ENCODE results near the gene NINJ1. TPM values are rescaled to one million over a fixed set of nuclear protein-coding genes. Genes with fewer than 3 reads are reported as not detected.

Gene NINJ1
- total and polyA plus RNA-seq, 2 donors (not counting 3 experiments of a cell fraction or from before 2014, with no cell fraction given), result 31.5 to 57.7 TPM

DNA sequence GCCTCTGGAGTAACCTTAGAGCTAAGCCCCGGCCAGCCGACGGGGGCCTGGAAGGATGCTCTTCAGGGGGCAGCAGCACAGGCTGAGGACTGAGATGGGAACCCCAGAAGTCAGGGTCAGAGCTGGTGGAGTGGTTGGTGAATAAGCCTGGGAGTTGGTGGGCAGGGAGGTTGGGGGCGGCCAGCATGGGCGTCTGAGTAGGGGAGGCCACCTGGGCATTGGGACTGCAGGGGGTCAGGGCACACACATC lies 14.4 kb downstream of the NINJ1 start:
- no peak overlapping the region for H3K9ac ChIP-seq (replicated peaks; ENCODE audit: extremely low read depth, insufficient read depth, low read length)
- no peak overlapping the region for H2AFZ ChIP-seq (ENCODE audit: low read depth, low read length)
- POLR2A ChIA-PET, result interaction anchor here (1.2 to 3.4 kb wide), 3 partner anchors 10 to 14 kb away, joined by 3 to 11 read pairs (median 9); partner anchors contain the start of gene NINJ1
- no TSS peak for BruUV-seq (replicated peaks)
- H3K9me3 ChIP-seq (replicated peaks; ENCODE audit: control insufficient read depth, insufficient read depth, low read length), result no peaks in the 10 kb centered on the region
- no peak overlapping the region for H3K27ac ChIP-seq (ENCODE audit: insufficient read depth, low read depth, low read length)
- no peaks in the 10 kb centered on the region for H3K9me1 ChIP-seq (replicated peaks; ENCODE audit: control insufficient read depth, extremely low read depth, insufficient read depth, low read length)
- FAIRE-seq (no peak), DNase-seq (ENCODE audit: low read depth, low spot score) (no peak)
- H3K4me2 ChIP-seq (ENCODE audit: insufficient read depth, low read length), result no peak overlapping the region
- TF ChIP-seq POLR2AphosphoS5 (IDR thresholded peaks at IDR 0.05; ENCODE audit: insufficient read depth, low read depth, low read length) (no peak), MYC (IDR thresholded peaks at IDR 0.05; ENCODE audit: low read depth, low read length) (no peak), JUN (IDR thresholded peaks at IDR 0.05; ENCODE audit: borderline replicate concordance, insufficient read depth, insufficient read length, low read depth) (no peak), FOS (IDR thresholded peaks at IDR 0.05; ENCODE audit: borderline replicate concordance, insufficient read depth, low read length) (no peak)
- H3K27me3 ChIP-seq (ENCODE audit: control insufficient read depth in 2 of 2, insufficient read depth in 2 of 2, low read length in 2 of 2), result no peaks in the 10 kb centered on the region
- H3K79me2 ChIP-seq (ENCODE audit: control insufficient read depth, insufficient read depth, low read length), result no peaks in the 10 kb centered on the region
- CTCF ChIA-PET, result interaction anchor here (0.8 to 6.2 kb wide), 13 partner anchors 11 to 447 kb away, joined by 3 to 70 read pairs (median 10); partner anchors contain the start of genes CARD19 and NINJ1
- H3K36me3 ChIP-seq (ENCODE audit: control insufficient read depth in 2 of 2, extremely low read depth in 1 of 2, insufficient read depth in 2 of 2, low read length in 2 of 2), result peaks cover 0 to 11% of the 10 kb centered on the region in 2 experiments
- H3K4me3 ChIP-seq (replicated peaks in 1 of 3; ENCODE audit: insufficient read depth in 1 of 3, low read depth in 1 of 3, low read length in 3 of 3), result no peak overlapping the region
- dilution Hi-C loops (cut with MboI; ENCODE audit: extremely low pct_ligation_motif_present, low sequenced_read_pairs) (no loop called here), intact Hi-C loops (cut with micrococcal nuclease) (no loop called here)
- no peaks in the 10 kb centered on the region for H4K20me1 ChIP-seq (replicated peaks; ENCODE audit: control insufficient read depth, extremely low read depth, insufficient read depth, low read length)
- peaks cover 10% of the 10 kb centered on the region for H3K4me1 ChIP-seq (ENCODE audit: control insufficient read depth, extremely low read depth, insufficient read depth, low read length)

DNA sequence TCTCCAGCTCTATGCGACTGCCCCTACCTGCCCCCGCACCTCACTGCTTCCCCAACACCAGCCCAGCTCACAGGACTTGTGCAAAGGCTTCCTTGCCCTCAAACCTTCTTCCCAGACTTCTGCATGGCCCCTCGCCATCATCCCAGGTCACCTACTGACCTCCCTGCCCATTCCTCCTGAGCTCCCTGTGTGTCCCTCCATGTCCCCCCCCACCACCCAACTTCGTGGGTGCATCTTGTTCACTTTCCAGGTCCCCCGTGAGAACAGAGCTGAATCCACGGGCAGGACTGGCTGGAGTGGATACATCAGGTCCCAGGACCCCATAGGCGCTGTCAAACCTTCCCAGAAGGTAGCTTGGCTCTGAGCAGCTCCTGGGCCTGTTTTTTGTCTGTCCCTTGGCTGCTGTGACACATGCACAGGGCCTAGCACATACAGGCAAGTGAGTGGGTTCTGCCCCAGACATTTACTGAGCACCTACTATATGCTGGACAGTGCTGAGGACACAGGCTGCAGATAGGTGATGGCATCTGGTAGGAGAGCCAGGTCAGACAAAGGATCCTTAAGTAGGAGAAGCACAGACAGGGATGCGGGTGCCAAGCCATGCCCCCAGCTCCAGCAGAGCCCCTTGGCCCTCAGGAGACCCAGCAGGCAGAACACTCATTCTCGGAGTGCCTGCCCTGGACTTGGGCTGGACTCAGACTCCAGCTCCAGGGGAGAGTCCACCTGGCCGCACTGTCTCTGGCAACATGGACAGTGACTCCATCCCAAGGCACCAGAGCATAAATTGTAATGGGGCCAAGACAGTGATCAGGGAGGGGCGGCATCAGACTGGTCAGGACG lies 15.0 kb downstream of the NINJ1 start:
- Histone ChIP-seq H3K9ac (replicated peaks; ENCODE audit: extremely low read depth, insufficient read depth, low read length) (no peak overlapping the region), H3K9me3 (replicated peaks; ENCODE audit: control insufficient read depth, insufficient read depth, low read length) (no peaks in the 10 kb centered on the region), H4K20me1 (replicated peaks; ENCODE audit: control insufficient read depth, extremely low read depth, insufficient read depth, low read length) (no peaks in the 10 kb centered on the region), H3K27ac (ENCODE audit: insufficient read depth, low read depth, low read length) (no peak overlapping the region), H3K4me2 (ENCODE audit: insufficient read depth, low read length) (no peak overlapping the region), H3K9me1 (replicated peaks; ENCODE audit: control insufficient read depth, extremely low read depth, insufficient read depth, low read length) (no peaks in the 10 kb centered on the region), H2AFZ (ENCODE audit: low read depth, low read length) (no peak overlapping the region), H3K79me2 (ENCODE audit: control insufficient read depth, insufficient read depth, low read length) (no peaks in the 10 kb centered on the region), H3K4me3 (replicated peaks in 1 of 3; ENCODE audit: insufficient read depth in 1 of 3, low read depth in 1 of 3, low read length in 3 of 3) (no peak overlapping the region), H3K4me1 (ENCODE audit: control insufficient read depth, extremely low read depth, insufficient read depth, low read length) (peaks cover 10% of the 10 kb centered on the region), H3K36me3 (ENCODE audit: control insufficient read depth in 2 of 2, extremely low read depth in 1 of 2, insufficient read depth in 2 of 2, low read length in 2 of 2) (peaks cover 0 to 10% of the 10 kb centered on the region in 2 experiments), H3K27me3 (ENCODE audit: control insufficient read depth in 2 of 2, insufficient read depth in 2 of 2, low read length in 2 of 2) (no peaks in the 10 kb centered on the region)
- CTCF ChIA-PET, result interaction anchor here (0.9 to 6.2 kb wide), 12 partner anchors 11 to 447 kb away, joined by 3 to 70 read pairs (median 6); partner anchors contain the start of genes CARD19 and NINJ1
- DNase-seq (ENCODE audit: low read depth, low spot score) (no peak), FAIRE-seq (no peak)
- dilution Hi-C loops (cut with MboI; ENCODE audit: extremely low pct_ligation_motif_present, low sequenced_read_pairs) (no loop called here), intact Hi-C loops (cut with micrococcal nuclease) (no loop called here)
- no TSS peak for BruUV-seq (replicated peaks)
- TF ChIP-seq, protein P1, sequence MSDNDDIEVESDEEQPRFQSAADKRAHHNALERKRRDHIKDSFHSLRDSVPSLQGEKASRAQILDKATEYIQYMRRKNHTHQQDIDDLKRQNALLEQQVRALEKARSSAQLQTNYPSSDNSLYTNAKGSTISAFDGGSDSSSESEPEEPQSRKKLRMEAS (IDR thresholded peaks at IDR 0.05; ENCODE audit: insufficient read depth, insufficient read length), result no peak
- no peak for TF ChIP-seq GATA2 (IDR thresholded peaks at IDR 0.05; ENCODE audit: insufficient read depth, insufficient read length, low read depth, low read length)
- POLR2A ChIA-PET, result interaction anchor here (1.2 to 3.4 kb wide), 3 partner anchors 10 to 15 kb away, joined by 3 to 11 read pairs (median 9); partner anchors contain the start of gene NINJ1
